A673 (cell line): ENCODE data around the gene LCP2. TPM values are rescaled to one million over a fixed set of nuclear protein-coding genes. Genes with fewer than 3 reads are reported as not detected.

Source experiments
- BruUV-seq: library from RNA; stranded (reverse); fragments of 400-500 nt; replicated peaks from 2 replicates; lab custom pipeline; 2021; lab: Mats Ljungman, UMichigan
- CTCF ChIA-PET: fragments of 300-600 bp; sonication (Branson Sonifier 250); formaldehyde crosslinking; loops from one replicate; lab custom pipeline; 2022; ENCODE audit warnings: antibody characterized with exemption; lab: Charles Lee
- POLR2A ChIA-PET: fragments of 300-600 bp; sonication (Branson Sonifier 250); formaldehyde crosslinking; loops from one replicate; lab custom pipeline; 2022; ENCODE audit warnings: antibody characterized with exemption; ENCODE audit not compliant: low non-redundant PET; lab: Charles Lee
- DNase-seq: peaks from one replicate; pipeline ENCODE4 v3.0.0-alpha.2; 2015; ENCODE audit warnings: low spot score
- H3K27ac ChIP-seq: fragments of 200-600 bp; sonication (generic); 2 replicates; pipeline ENCODE4 v1.5.1; 2016; ENCODE audit warnings: mixed run types, low read depth, mild to moderate bottlenecking, mixed read lengths, antibody characterized with exemption, low read length; ENCODE audit not compliant: poor library complexity, severe bottlenecking
- H3K27me3 ChIP-seq: fragments of 200-600 bp; sonication (generic); replicated peaks from 2 replicates; pipeline ENCODE4 v1.6.1; 2017; ENCODE audit warnings: mixed run types, low read depth, mild to moderate bottlenecking, mixed read lengths, antibody characterized with exemption, low read length; ENCODE audit not compliant: insufficient read depth, poor library complexity
- H3K36me3 ChIP-seq: fragments of 200-600 bp; sonication (generic); 2 replicates; pipeline ENCODE4 v1.6.1; 2016; ENCODE audit warnings: mixed run types, mild to moderate bottlenecking, mixed read lengths, antibody characterized with exemption, low read length; ENCODE audit not compliant: insufficient read depth, poor library complexity, severe bottlenecking
- H3K4me1 ChIP-seq: fragments of 200-600 bp; sonication (generic); 2 replicates; pipeline ENCODE4 v1.6.1; 2017; ENCODE audit warnings: mixed run types, mild to moderate bottlenecking, mixed read lengths, antibody characterized with exemption, low read length; ENCODE audit not compliant: insufficient read depth, poor library complexity, severe bottlenecking
- H3K4me3 ChIP-seq: fragments of 200-600 bp; sonication (generic); 2 replicates; pipeline ENCODE4 v1.5.1; 2016; ENCODE audit warnings: low read depth, mixed run types, mild to moderate bottlenecking, mixed read lengths, low read length; ENCODE audit not compliant: poor library complexity, severe bottlenecking
- H3K9me3 ChIP-seq: fragments of 200-600 bp; sonication (generic); 2 replicates; pipeline ENCODE4 v1.6.1; 2016; ENCODE audit warnings: mixed run types, low read depth, mild to moderate bottlenecking, mixed read lengths, antibody characterized with exemption, low read length; ENCODE audit not compliant: poor library complexity, severe bottlenecking
- CTCF ChIP-seq: fragments of 300-800, 200-600 bp; sonication (generic); conservative IDR thresholded peaks from 2 replicates; pipeline ENCODE4 v1.5.1; 2017; ENCODE audit warnings: low read depth, mild to moderate bottlenecking, antibody characterized with exemption, low read length, moderate library complexity, mixed read lengths
- EZH2 ChIP-seq: fragments of 200-600 bp; sonication (generic); IDR thresholded peaks from 2 replicates; pipeline ENCODE4 v1.6.1; 2017; ENCODE audit warnings: borderline replicate concordance, low read depth, mild to moderate bottlenecking, mixed read lengths, antibody characterized with exemption, low read length; ENCODE audit not compliant: poor library complexity, severe bottlenecking
- intact Hi-C: fragments of 100-400 bp; cut with micrococcal nuclease; formaldehyde crosslinking; loops from one replicate; pipeline ENCODE4 v1.10.0; 2022; ENCODE audit not compliant: unreplicated experiment
- total RNA-seq: library from RNA; stranded (reverse); gene quantifications from 2 replicates; pipeline ENCODE4 v1.2.3, GENCODE V29; 2021

The LCP2 gene
- total RNA-seq, 1 experiment from 2014 or later, result not detected

- Histone ChIP-seq H3K36me3 (no peaks in the 10 kb centered on the region), H3K27me3 (peaks cover 7% of the 10 kb centered on the region), H3K9me3 (no peaks in the 10 kb centered on the region), H3K4me1 (no peaks in the 10 kb centered on the region), H3K27ac (no peak overlapping the region), H3K4me3 (no peak overlapping the region)
- DNase-seq, result no peak
- intact Hi-C loops, result loop anchor here (5.0 kb wide), 1 partner anchor 363 kb away; no protein-coding TSS in a partner anchor
- TF ChIP-seq EZH2 (no peak), CTCF (no peak)
- CTCF ChIA-PET, result no interaction called here
- no TSS peak for BruUV-seq
- POLR2A ChIA-PET, result no interaction called here
Observed at GRCh38 chr5:170269579-170269978, 28.0 kb downstream of the LCP2 start.

GRCh38 chr5:170268884-170269283 is 28.7 kb downstream of the LCP2 start:
- no peaks in the 10 kb centered on the region for H3K4me1 ChIP-seq
- POLR2A ChIA-PET, result no interaction called here

GRCh38 chr5:170268153-170268689 is 29.4 kb downstream of the LCP2 start:
- CTCF ChIA-PET, result interaction anchor here (0.7 kb wide), 2 partner anchors 37 to 128 kb away, joined by 5 to 9 read pairs; no protein-coding TSS in a partner anchor
- H3K27ac ChIP-seq, result no peak overlapping the region
- H3K4me3 ChIP-seq, result no peak overlapping the region
- TF ChIP-seq EZH2, result no peak
- TF ChIP-seq CTCF, result no peak; the same call in 1 of the 2 replicates
- no peaks in the 10 kb centered on the region for H3K9me3 ChIP-seq
- H3K27me3 ChIP-seq, result peaks cover 7% of the 10 kb centered on the region
- intact Hi-C loops, result loop anchor here (5.0 kb wide), 1 partner anchor 364 kb away; no protein-coding TSS in a partner anchor
- no peak for DNase-seq
- no TSS peak for BruUV-seq
- POLR2A ChIA-PET, result no interaction called here
- no peaks in the 10 kb centered on the region for H3K4me1 ChIP-seq
- no peaks in the 10 kb centered on the region for H3K36me3 ChIP-seq

More at GRCh38 chr5:170268884-170269283, 28.7 kb downstream of the LCP2 start:
- H3K27ac ChIP-seq, result no peak overlapping the region
- H3K27me3 ChIP-seq, result peaks cover 7% of the 10 kb centered on the region
- intact Hi-C loops, result loop anchor here (5.0 kb wide), 1 partner anchor 363 kb away; no protein-coding TSS in a partner anchor
- no peak overlapping the region for H3K4me3 ChIP-seq
- H3K36me3 ChIP-seq, result no peaks in the 10 kb centered on the region
- H3K9me3 ChIP-seq, result no peaks in the 10 kb centered on the region
- BruUV-seq, result no TSS peak
- TF ChIP-seq CTCF (no peak), EZH2 (no peak)
- CTCF ChIA-PET, result interaction anchor here (0.7 kb wide), 2 partner anchors 37 to 127 kb away, joined by 5 to 9 read pairs; no protein-coding TSS in a partner anchor
- no peak for DNase-seq
